H9 (cell line): ENCODE results near the gene CFAP410. TPM values are rescaled to one million over a fixed set of nuclear protein-coding genes. Genes with fewer than 3 reads are reported as not detected.

Experiments used
- DNase-seq: peaks from one replicate; pipeline ENCODE4 v3.0.0-alpha.2; 2017
- H2AFZ ChIP-seq: one replicate; pipeline ENCODE4 v1.6.1; 2013; ENCODE audit warnings: mild to moderate bottlenecking, low read length, control low read depth, moderate library complexity
- H2AK5ac ChIP-seq: 2 replicates; pipeline ENCODE4 v1.6.1; 2013; ENCODE audit warnings: low read length, control low read depth, mixed read lengths; ENCODE audit not compliant: insufficient read length
- H2BK120ac ChIP-seq: one replicate; pipeline ENCODE4 v1.6.1; 2013; ENCODE audit warnings: low read depth, mild to moderate bottlenecking, low read length, control low read depth, inconsistent platforms; ENCODE audit not compliant: poor library complexity, severe bottlenecking
- H2BK12ac ChIP-seq: 2 replicates; pipeline ENCODE4 v1.6.1; 2013; ENCODE audit warnings: low read length, control low read depth, mixed read lengths, low read depth; ENCODE audit not compliant: insufficient read length
- H2BK15ac ChIP-seq: 2 replicates; pipeline ENCODE4 v1.6.1; 2013; ENCODE audit warnings: low read depth, low read length, control low read depth
- H2BK20ac ChIP-seq: one replicate; pipeline ENCODE4 v1.6.1; 2013; ENCODE audit warnings: low read depth, mild to moderate bottlenecking, low read length, control low read depth, inconsistent platforms; ENCODE audit not compliant: poor library complexity, severe bottlenecking
- H2BK5ac ChIP-seq: 2 replicates; pipeline ENCODE4 v1.6.1; 2013; ENCODE audit warnings: low read length, control low read depth, mixed read lengths; ENCODE audit not compliant: insufficient read length
- H3K14ac ChIP-seq: 2 replicates; pipeline ENCODE4 v1.6.1; 2013; ENCODE audit warnings: low read length, control low read depth; ENCODE audit not compliant: insufficient read depth
- H3K18ac ChIP-seq: 2 replicates; pipeline ENCODE4 v1.6.1; 2013; ENCODE audit warnings: low read depth, mild to moderate bottlenecking, mixed read lengths, low read length, control low read depth; ENCODE audit not compliant: insufficient read length
- H3K23ac ChIP-seq: 2 replicates; pipeline ENCODE4 v1.6.1; 2013; ENCODE audit warnings: low read length, control low read depth, mixed read lengths, low read depth; ENCODE audit not compliant: insufficient read length
- H3K23me2 ChIP-seq: 2 replicates; pipeline ENCODE4 v1.6.1; 2013; ENCODE audit warnings: low read depth, mild to moderate bottlenecking, mixed read lengths, low read length, control low read depth; ENCODE audit not compliant: insufficient read length, poor library complexity, severe bottlenecking
- H3K27ac ChIP-seq: 2 replicates; pipeline ENCODE4 v1.5.1; 2013; ENCODE audit warnings: low read length, control low read depth, mixed read lengths, low read depth; ENCODE audit not compliant: insufficient read length
- H3K27me3 ChIP-seq: 2 replicates; pipeline ENCODE4 v1.6.1; 2013; ENCODE audit warnings: low read length, control low read depth, inconsistent platforms; ENCODE audit not compliant: insufficient read depth
- H3K4ac ChIP-seq: 2 replicates; pipeline ENCODE4 v1.6.1; 2013; ENCODE audit warnings: low read depth, mild to moderate bottlenecking, control low read depth, inconsistent platforms, low read length, moderate library complexity
- H3K4me1 ChIP-seq: 2 replicates; pipeline ENCODE4 v1.6.1; 2013; ENCODE audit warnings: low read length, control low read depth, inconsistent platforms; ENCODE audit not compliant: insufficient read depth
- H3K4me2 ChIP-seq: 2 replicates; pipeline ENCODE4 v1.6.1; 2013; ENCODE audit warnings: low read length, control low read depth, mixed read lengths; ENCODE audit not compliant: insufficient read length, insufficient read depth
- H3K56ac ChIP-seq: 2 replicates; pipeline ENCODE4 v1.6.1; 2013; ENCODE audit warnings: low read depth, mild to moderate bottlenecking, mixed read lengths, low read length, control low read depth; ENCODE audit not compliant: insufficient read length
- H3K79me1 ChIP-seq: 2 replicates; pipeline ENCODE4 v1.6.1; 2013; ENCODE audit warnings: low read depth, mild to moderate bottlenecking, moderate library complexity, low read length, control low read depth, inconsistent platforms; ENCODE audit not compliant: insufficient read depth, poor library complexity, severe bottlenecking
- H3K79me2 ChIP-seq: 2 replicates; pipeline ENCODE4 v1.6.1; 2013; ENCODE audit warnings: low read length, control low read depth, inconsistent platforms; ENCODE audit not compliant: insufficient read depth
- H3K9ac ChIP-seq: 2 replicates; pipeline ENCODE4 v1.6.1; 2013; ENCODE audit warnings: low read length, control low read depth, mixed read lengths; ENCODE audit not compliant: insufficient read length; ENCODE audit errors: extremely low read depth
- H3K9me3 ChIP-seq: one replicate; pipeline ENCODE4 v1.6.1; 2013; ENCODE audit warnings: low read depth, low read length, inconsistent platforms; ENCODE audit not compliant: control insufficient read depth
- H3T11ph ChIP-seq: one replicate; pipeline ENCODE4 v1.6.1; 2013; ENCODE audit warnings: mild to moderate bottlenecking, low read length, control low read depth, inconsistent platforms
- H4K20me1 ChIP-seq: one replicate; pipeline ENCODE4 v1.6.1; 2013; ENCODE audit not compliant: control insufficient read depth, insufficient read length, insufficient read depth
- H4K5ac ChIP-seq: 2 replicates; pipeline ENCODE4 v1.6.1; 2013; ENCODE audit warnings: low read depth, mild to moderate bottlenecking, mixed read lengths, low read length, control low read depth; ENCODE audit not compliant: insufficient read length
- H4K8ac ChIP-seq: replicated peaks from 2 replicates; pipeline ENCODE4 v1.6.1; 2013; ENCODE audit warnings: low read length, control low read depth, mixed read lengths, low read depth; ENCODE audit not compliant: insufficient read length
- H4K91ac ChIP-seq: 2 replicates; pipeline ENCODE4 v1.6.1; 2013; ENCODE audit warnings: low read depth, mild to moderate bottlenecking, moderate library complexity, mixed read lengths, low read length, control low read depth; ENCODE audit not compliant: insufficient read length
- H3K27ac Mint-ChIP-seq, 3 experiments: 2 replicates in 2 of 3; 3 replicates in 1 of 3; pipeline ENCODE4 v1.8.0; 2020 to 2021; ENCODE audit warnings: mixed read lengths in 3 of 3, mild to moderate bottlenecking in 1 of 3, moderate library complexity in 1 of 3
- H3K27me3 Mint-ChIP-seq: 2 replicates; pipeline ENCODE4 v1.8.0; 2021; ENCODE audit warnings: low read depth, mild to moderate bottlenecking, moderate library complexity, mixed read lengths
- H3K36me3 Mint-ChIP-seq, 3 experiments: 2 replicates in 2 of 3; 3 replicates in 1 of 3; pipeline ENCODE4 v1.8.0; 2020 to 2021; ENCODE audit warnings: low read depth in 3 of 3, mixed read lengths in 3 of 3; ENCODE audit not compliant: insufficient read depth in 1 of 3
- H3K4me1 Mint-ChIP-seq, 2 experiments: 2 replicates each; pipeline ENCODE4 v1.8.0; 2020; ENCODE audit warnings: mixed read lengths in 2 of 2
- H3K4me3 Mint-ChIP-seq, 2 experiments: 2 replicates in 1 of 2; 3 replicates in 1 of 2; pipeline ENCODE4 v1.8.0; 2020 to 2021; ENCODE audit warnings: mild to moderate bottlenecking in 2 of 2, mixed read lengths in 2 of 2, moderate library complexity in 1 of 2
- H3K9me3 Mint-ChIP-seq, 2 experiments: 2 replicates in 1 of 2; 3 replicates in 1 of 2; pipeline ENCODE4 v1.8.0; 2020; ENCODE audit warnings: mild to moderate bottlenecking in 2 of 2, mixed read lengths in 2 of 2, moderate library complexity in 1 of 2
- CTCF ChIP-seq: fragments of 200-600 bp; sonication (generic); conservative IDR thresholded peaks from 3 replicates; pipeline ENCODE4 v1.8.0; 2021; ENCODE audit warnings: antibody characterized with exemption, mild to moderate bottlenecking
- WGBS: extraction: QIAGEN DNeasy Blood & Tissue Kit; methylation state at CpG from one replicate; pipeline ENCODE4 v1.1.7; 2013; ENCODE audit warnings: missing lambda C conversion rate, low lambda C conversion rate, mixed read lengths; ENCODE audit not compliant: insufficient read length; ENCODE audit errors: extremely low coverage; 5-methylcytosine and 5-hydroxymethylcytosine counted together
- total RNA-seq: library from RNA; stranded (reverse); gene quantifications from 2 replicates; pipeline ENCODE4 v1.2.1, GENCODE V29; 2021

The CFAP410 gene
- total RNA-seq, 1 experiment from 2014 or later = 17.0 TPM

GRCh38 chr21:44371596-44371995 lies 32.4 kb upstream of the CFAP410 start:
- DNase-seq = no peak
- Mint-ChIP-seq H3K4me3 (no peak overlapping the region), H3K9me3 (peaks cover 27 to 32% of the 10 kb centered on the region in 2 experiments)

More at GRCh38 chr21:44371596-44371995, 32.4 kb upstream of the CFAP410 start:
- TF ChIP-seq CTCF = no peak
- Histone ChIP-seq H2AFZ (no peak overlapping the region), H2AK5ac (no peak overlapping the region), H3K79me1 (no peaks in the 10 kb centered on the region), H2BK120ac (no peak overlapping the region), H3K4me2 (no peak overlapping the region), H2BK5ac (no peak overlapping the region), H3K23ac (no peak overlapping the region), H3K4me1 (no peaks in the 10 kb centered on the region), H4K5ac (no peak overlapping the region), H3K23me2 (peaks cover 3% of the 10 kb centered on the region), H3K27ac (no peak overlapping the region), H3K9me3 (no peaks in the 10 kb centered on the region), H2BK15ac (no peak overlapping the region), H2BK12ac (no peak overlapping the region), H3K4ac (no peak overlapping the region), H4K8ac (no peak overlapping the region), H3K9ac (no peak overlapping the region), H3K14ac (no peak overlapping the region), H4K91ac (no peak overlapping the region), H3K79me2 (no peaks in the 10 kb centered on the region), H2BK20ac (no peak overlapping the region), H4K20me1 (no peaks in the 10 kb centered on the region), H3K18ac (no peak overlapping the region), H3K56ac (no peak overlapping the region), H3T11ph (no peak overlapping the region), H3K27me3 (peaks cover 4% of the 10 kb centered on the region; the same call in 1 of the 2 replicates)
- Mint-ChIP-seq H3K27me3 (peaks cover 45% of the 10 kb centered on the region), H3K36me3 (peaks cover 0 to 9% (median 4%) of the 10 kb centered on the region in 3 experiments; a peak in 4 of 7 replicates), H3K27ac (peak overlapping the region in 1 of 3 experiments; percentile 87; a peak in 1 of 7 replicates), H3K4me1 (peaks cover 2 to 9% of the 10 kb centered on the region in 2 experiments; a peak in 2 of 4 replicates)
- WGBS = no CpG with 5 or more reads among the region's 6 CpGs
